GM21619 (cell line): ENCODE measurements around the gene DLG3.

Source experiments
- ATAC-seq: cut with Tn5 transposase; IDR thresholded peaks from one replicate; pipeline ENCODE4 v1.9.1; 2021; ENCODE audit not compliant: unreplicated experiment

DLG3 gene

DNA sequence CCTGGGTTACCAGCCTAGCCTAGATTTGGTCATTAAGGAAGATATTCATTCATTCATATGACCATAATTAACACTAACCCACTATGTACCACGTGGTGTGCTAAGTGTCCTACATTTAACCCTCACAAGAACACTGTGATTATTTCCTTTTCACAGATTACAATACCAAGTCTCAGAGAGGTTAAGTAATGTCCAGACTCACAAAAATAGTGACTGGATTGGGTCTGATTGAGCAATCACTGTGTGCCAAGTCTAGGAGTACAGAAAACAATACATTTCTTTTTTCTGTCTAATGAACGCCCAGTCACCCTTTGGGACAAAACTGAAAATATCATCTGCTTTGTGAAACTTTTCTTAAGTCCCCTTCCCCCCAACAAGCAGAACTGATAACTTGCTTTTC lies 7.6 kb upstream of the DLG3 start:
- ATAC-seq = no peak

DNA sequence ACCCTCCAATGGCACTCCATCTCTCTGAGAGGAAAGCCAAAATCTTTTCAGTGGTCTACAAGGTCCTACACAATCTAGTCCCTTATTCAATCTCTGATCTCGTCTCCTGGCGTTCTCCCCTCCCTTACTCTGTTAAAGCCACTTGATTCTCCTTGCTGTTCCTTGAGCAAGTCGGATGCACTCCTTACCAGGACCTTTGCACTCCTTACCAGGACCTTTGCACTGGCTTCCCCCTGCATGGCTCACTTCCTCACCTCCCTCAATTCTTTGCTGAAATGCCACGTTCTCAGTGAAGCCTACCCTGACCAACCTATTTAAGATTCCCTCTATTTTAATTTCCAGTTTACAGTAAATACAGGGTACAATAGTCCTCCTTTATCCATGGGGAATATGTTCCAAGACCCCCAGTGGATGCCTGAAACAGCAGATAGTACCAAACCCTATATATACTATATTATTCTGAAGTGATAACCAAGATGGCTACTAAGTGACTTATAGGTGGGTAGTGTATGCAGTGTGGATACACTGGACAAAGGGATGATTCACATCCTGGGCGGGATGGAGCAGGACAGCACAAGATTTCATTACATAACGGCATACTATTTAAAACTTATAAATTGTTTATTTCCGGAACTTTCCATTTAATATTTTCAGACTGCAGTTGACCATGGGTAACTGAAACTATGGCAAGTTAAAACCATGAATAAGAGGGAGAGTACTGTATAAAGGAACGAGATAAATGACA lies 6.5 kb upstream of the DLG3 start:
- no peak for ATAC-seq

DNA sequence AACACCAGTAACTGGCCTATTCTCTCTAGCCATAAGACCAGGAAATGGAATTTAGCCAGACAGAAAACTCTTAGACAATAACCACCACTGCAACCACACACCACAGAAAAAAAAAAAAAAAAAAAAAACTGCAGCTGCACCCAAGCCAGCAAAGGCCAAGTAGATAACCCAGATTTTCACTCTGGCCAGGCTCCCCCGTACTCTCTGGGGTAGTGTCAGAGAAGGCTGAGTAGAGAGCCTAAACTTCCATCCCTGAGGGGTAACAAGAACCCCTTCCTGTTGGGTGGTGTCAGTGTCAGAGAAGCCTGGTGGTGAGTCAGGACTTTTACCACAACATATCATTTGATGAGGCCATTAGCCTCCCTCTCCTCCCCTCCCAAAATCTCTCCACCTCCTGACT lies 5.6 kb upstream of the DLG3 start:
- no peak for ATAC-seq

DNA sequence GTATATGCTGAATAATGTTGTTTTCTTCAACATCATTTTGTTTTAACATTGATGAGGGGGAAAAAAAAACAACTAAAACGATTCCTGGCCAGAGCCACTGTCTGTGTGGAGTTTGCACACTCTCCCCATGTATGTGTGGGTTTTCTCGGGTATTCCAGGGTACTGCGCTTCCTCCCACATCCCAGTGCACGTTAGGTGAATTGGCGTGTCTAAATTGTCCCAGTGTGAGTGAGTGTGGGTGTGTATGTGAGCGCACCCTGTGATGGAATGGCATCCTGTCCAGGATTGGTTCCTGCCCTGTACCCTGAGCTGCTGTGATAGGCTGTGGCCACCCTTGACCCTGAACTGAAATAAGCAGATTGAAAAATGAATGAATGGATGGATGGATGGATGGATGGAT lies 2.4 kb upstream of the DLG3 start:
- ATAC-seq = no peak

DNA sequence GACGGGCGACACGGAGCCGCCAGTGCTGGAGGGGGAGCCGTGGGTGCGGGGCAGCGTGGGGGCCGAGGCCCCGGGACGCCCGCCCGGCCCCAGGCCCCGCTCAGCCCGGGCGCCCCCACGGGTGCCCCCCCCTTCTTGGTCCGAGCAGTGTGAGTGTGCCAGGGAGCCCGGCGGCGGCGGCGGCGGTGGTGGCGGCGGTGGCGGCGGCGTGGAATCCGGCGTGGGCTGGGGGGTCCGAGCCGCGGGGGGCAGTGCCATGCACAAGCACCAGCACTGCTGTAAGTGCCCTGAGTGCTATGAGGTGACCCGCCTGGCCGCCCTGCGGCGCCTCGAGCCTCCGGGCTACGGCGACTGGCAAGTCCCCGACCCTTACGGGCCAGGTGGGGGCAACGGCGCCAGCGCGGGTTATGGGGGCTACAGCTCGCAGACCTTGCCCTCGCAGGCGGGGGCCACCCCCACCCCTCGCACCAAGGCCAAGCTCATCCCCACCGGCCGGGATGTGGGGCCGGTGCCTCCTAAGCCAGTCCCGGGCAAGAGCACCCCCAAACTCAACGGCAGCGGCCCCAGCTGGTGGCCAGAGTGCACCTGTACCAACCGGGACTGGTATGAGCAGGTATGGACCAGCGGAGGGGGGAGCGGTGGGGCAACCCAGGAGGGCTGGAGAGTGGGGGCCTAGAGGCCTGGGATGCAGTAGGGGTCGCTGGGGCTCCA lies 466 bp downstream of the DLG3 start:
- ATAC-seq = no peak

DNA sequence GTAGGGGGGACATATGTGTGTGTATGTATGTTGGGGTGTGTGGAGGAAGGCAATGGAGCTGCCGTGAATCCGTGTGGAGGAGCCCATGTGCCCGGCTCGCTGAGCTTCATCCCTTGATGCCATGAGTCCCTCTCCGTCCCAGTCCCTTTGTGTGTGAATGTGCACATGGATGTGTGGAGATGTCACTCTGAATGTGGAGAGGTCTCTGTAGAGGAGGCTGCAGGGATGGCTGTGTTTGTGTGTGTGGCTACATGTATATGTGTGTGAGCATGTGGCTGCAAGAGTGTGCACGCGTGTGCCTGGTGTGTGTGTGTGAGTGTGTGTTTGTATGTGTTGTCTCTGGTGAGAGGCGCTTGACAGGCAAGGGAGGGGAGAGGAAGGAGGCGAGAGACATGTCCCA lies 1.3 kb downstream of the DLG3 start:
- no peak for ATAC-seq

DNA sequence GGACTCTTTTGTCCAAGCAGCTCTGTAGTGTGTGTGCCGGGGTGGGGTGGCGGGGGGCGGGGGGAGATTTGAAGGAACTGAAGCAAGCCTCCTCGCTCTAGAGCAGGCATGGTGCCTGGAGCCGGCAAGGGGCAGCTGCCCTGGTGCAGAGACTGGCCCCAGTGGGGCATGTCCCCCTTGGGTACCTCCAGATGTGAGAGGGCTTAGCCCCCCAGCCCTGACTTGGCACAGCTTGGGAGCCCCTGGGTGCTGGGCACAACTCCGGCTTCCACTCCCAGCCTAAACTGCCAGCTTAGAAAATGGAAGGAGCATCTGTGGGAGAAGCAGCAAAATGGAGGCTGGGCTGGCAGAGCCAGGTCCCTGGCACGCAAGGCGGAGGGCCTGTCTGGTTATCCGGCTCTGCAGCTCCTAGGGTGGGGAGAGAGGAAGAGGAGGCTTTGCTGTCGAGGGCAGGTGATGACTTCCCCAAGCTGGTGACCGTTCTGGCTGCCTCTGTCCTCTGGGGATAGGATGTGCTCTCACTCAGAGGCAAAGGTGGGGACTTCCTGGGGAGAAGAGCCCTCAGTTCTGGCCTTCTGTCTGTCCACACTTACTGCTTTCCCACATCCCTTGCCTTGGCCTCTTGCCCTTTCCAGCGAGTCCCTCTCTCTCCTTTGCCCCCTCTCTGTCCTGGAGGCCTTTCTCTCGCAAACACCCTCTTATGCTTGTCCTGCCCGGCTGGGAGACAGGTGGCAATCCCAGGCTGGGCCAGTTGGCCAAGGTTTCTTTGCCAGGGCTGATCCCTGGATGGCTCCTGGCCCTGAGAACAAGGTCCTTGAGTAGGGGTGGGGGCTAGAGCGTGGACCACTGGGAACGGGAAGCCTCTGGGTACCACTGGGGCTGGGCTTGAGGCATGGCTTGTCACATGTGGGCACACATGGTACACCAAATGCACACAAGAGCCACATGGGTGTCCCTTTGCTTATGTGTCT lies 2.0 kb downstream of the DLG3 start:
- ATAC-seq = no peak

DNA sequence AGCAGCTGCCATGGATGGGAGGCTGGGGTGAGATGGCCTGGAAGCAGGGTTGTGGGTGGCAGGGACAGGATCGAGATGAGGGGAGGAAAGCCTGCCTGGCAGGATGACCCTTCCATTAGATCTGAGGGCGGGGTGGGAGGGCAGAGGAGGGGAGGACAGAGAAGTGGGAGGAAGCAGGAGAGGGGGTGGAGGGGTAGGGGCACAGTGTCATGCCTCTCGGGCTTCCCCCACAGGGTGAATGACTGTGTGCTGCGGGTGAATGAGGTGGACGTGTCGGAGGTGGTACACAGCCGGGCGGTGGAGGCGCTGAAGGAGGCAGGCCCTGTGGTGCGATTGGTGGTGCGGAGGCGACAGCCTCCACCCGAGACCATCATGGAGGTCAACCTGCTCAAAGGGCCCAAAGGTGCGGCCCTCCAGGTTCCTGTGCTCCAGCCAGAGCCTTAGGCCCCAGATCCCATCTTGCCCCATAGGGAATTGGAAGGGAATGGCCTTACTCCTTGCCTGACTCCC lies 4.9 kb downstream of the DLG3 start:
- no peak for ATAC-seq

DNA sequence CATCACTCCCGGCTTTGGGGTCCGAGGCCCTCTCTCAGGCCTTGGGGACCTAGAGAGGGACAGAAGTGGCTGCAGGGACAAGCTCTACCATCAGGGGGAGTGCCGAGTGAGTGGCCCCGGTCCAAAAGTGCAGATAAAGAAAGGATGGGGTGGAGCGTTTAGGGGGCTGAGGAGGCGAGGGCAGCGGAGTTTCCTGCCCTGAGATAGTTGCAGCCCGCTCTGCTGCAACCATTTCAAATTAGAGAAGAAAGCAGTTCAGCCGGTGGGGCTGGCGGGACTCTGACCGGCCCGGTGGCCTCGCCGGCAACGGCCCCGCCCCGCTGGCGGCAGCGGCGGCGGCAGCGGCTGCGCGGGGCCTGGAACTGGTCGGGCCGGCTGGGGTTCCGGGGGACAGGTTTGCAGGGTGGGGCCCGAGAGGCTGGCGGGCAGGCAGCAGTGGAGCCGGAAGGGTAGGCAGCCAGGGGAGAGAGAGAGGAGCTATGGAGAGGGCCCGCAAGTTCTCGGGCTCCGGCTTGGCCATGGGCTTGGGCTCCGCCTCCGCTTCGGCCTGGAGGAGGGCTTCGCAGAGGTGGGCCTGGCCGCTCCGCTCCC lies 7.6 kb downstream of the DLG3 start:
- ATAC-seq = no peak

DNA sequence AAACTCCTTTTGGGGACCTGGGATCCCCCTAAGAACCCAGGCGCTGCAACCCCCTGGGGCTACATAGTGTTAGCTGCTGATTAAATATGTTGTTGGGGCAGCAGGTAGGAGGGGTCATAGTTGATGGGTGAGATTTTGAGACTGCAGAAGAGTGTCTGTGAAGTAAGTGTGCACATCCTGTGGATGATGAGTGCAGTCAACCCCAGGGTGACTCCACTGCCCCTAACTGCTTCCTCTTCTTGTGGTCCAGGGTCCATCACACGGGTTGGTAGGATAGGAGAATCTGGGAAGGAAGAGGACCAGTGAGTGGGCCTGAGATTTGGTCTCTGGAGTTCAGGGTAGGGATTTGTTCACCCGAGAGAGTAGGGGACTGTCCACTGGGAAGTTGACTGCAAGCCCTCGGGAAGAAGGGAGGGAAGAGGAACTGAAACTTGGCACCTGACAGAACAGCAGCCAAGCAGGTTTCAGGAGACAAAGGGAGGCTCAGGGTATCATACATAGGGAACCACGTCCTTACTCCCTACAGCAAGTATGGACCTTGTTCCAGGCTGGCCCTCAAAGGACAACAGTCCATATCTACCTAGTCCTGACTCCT lies 8.5 kb downstream of the DLG3 start:
- ATAC-seq = no peak

DNA sequence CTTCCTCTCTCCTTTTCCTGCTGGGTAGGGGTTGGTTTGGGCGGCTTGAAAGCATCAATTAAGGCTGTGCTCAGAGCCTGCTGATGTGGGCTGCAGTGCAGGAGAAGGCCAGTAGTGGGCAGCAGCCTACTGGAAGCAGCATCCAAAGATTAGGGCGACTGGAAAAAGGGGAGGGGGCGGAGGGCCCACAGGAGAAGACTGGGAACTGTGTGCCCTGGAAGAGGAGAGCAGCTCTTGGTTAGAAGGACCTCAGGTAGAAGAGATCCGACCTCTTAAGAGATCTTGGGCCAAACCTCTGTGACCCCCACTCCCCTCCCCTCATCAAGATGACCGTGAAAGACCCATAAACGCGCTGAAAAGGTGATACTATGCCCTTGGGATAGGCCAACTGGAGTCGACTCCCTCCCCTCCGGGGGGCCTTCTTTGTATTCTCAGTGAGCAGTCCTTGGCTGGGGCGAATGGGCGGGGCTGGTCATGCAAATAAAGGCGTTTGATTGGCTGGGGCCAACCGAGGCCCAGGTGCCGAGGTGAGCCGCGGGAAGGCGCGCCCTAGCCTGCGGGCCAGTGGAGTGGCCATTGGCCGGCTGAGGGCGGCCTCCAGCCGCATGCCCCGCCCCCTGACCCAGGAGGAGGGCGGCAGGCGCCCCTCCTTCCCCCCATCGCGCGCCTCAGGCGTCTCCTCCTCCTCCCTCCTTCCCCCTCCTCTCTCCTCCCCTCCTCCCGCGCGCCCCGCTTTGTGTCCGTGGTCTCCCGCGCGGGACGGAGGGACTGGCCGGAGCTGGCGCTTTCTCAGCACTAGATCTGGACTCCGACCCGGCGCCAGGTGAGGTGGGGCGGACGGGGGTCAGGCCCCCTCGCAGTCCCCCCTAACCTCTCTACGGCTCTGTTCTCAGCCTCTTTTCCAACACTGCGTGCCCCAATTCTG lies 10.1 kb downstream of the DLG3 start:
- ATAC-seq = peak; percentile 52

DNA sequence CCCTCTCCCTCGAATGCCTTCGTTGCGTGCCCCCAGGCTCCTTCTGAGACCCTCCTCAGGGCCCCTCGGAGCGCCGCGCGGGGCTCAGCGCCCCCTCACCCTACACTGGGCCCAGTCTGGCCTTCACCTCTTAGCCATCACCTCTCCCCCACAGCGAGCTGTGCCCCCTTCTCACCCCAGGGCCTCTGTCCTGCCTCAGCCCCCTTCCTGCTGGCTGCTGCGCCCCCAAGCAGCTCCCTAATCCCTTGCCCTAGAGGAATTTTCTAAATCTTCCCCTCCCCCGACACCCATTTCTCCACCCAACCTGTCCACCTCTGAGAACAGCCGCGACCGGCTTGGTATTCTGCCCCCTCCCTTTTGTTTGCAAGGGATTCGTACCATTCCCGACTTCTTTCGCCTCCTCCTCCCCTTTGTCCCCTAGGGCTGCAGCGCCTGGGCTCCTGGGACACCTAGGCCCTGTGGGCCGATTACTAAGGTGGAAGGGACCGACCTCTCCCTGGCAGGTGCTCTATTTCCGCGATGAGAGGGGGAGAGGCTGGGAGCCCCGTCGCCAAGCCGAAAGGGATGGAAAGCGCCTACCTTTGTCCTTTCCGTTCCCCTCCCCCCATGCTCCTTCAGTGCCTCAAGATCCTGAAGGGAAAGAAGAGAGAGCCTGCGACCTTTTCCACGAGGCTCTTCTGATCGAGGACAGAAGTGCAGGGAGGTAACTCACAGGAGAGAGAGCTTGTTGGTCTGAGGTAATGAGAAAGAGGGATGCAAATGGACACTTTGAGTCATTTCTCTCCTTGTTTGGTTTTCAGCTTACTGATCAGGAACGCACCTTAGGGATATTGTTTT lies 10.9 kb downstream of the DLG3 start:
- peak; percentile 26 for ATAC-seq

DNA sequence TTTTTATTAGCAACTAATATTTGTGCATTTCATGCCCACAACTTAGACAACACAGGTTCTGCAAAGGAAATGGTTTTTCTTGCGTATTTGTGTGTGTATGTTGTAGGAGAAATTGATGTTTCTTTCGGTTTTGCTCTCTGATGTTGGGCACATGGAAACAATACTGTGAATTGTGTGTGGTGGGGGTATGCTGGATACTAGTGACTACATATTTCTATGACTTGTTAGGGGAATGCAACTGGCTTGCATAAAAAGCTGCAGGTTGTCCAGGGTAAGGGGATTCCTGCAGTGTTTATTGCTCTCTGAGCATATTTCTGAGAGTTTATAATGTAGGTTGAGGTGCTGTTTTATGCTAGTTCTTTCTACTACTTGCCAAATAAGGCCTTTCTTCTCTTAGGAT lies 11.6 kb downstream of the DLG3 start:
- ATAC-seq = peak; percentile 12

DNA sequence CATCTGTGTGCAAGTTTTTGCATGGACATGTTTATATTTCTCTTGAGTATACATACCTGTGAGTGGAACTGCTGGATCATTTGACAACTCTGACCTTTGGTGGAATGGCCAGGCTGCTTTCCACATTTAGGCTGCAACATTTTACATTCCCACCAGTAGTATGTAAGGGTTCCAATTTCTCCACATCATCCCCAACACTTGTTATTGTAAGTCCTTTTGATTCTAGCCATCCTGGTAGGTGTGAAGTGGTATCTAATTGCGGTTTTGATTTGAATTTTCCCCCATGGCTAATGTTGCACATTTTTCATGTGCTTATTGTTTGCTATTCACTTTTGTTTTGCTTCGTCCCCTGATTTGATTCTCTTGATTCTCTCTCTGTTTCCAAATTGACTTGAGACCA lies 16.4 kb downstream of the DLG3 start:
- ATAC-seq = no peak

DNA sequence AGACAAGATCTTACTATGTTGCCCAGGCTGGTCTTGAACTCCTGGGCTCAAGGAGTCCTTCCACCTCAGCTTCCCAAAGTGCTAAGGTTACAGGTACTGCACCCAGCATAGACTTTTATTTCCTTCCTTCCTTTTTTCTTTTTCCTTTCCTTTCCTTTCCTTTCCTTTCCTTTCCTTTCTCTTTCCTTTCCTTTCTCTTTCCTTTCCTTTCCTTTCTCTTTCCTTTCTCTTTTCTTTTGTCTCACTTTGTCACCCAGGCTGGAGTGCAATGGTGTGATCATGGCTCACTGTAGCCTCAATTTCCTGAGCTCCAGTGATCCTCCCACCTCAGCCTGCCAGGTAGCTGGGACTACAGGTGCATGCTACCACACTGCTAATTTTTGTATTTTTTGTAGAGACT lies 19.4 kb downstream of the DLG3 start:
- no peak for ATAC-seq

DNA sequence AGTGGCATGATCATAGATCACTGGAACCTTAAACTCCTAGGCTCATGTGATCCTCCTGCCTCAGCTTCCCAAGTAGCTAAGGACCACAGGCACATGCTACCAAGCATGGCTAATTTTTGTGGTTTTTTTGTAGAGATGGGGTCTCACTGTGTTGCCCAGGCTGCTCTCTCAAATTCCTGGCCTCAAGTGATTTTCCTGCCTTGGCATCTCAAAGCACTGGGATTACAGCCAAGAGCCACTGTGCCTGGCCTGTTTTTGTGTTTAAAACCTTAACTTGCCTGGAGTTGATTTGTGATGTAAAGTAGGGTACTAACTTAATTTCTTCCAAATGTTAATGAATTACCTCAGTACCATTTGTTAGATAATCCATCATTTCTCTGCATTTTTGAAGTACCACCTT lies 22.3 kb downstream of the DLG3 start:
- no peak for ATAC-seq

DNA sequence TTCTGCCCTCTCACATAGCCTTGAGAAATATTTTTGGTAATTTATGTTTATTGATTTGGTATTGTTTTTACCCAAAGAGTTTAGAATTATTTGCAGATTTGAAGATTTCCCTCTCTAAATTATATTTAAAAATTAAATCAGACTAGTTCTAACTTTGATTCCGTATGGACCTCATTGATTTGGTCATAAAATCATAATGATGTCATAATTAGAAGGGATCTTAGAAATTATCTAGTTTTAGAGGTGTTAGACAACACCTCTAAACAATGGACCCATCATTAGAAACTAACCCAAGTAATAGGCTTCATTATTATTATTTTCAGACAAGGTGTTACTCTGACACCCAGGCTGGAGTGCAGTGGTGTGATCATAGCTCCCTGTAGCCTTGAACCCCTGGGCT lies 24.1 kb downstream of the DLG3 start:
- ATAC-seq = no peak

DNA sequence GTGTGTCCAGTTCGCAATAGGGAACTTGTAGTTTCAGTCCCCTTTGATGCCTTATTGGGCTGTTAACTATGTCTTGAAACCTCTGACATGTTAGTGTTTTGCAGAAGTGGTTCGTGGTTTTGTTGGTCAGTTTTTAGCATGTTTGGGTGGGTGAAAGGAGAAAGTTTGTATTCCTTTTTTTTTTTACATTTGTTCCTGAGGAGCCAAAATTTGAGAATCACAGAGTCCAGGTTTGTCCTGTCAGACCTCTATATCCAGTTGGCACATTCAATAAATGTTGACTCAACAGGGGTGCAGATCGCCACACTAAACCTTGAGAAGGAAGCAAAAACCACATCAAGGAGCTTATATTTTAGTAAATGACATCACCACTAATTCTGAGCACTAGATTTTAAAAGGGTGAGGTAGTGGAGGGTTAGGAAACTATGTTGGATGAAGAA lies 26.2 kb downstream of the DLG3 start:
- ATAC-seq = peak; percentile 48
